Kidney (tissue), 14 donors: ENCODE measurements around the gene SHISA7. TPM values are rescaled to one million over a fixed set of nuclear protein-coding genes. Genes with fewer than 3 reads are reported as not detected.

Experiments
- DNase-seq, 5 donors: peaks; one replicate each; pipeline ENCODE4 v3.0.0-alpha.2; 2013 to 2020
- FAIRE-seq: peaks from 2 replicates; lab custom pipeline; 2012; peaks lifted over from hg19 to GRCh38; lab: Jason Lieb, UNC
- H3K27ac ChIP-seq, 2 donors: one replicate each; pipeline ENCODE4 v1.7.0; 2013; ENCODE audit warnings: low read depth in 2 of 2, low read length in 2 of 2, inconsistent platforms in 1 of 2
- H3K27me3 ChIP-seq: one replicate; pipeline ENCODE4 v1.7.1; 2013; ENCODE audit warnings: low read length, inconsistent platforms; ENCODE audit not compliant: control insufficient read depth, insufficient read depth
- H3K36me3 ChIP-seq, 3 donors: one replicate each; pipeline versions ENCODE4 v1.7.0 to v1.7.1; 2013; ENCODE audit warnings: low read length in 3 of 3, control low read depth in 1 of 3, inconsistent platforms in 1 of 3; ENCODE audit not compliant: insufficient read depth in 3 of 3, control insufficient read depth in 2 of 3
- H3K4me1 ChIP-seq, 3 donors: one replicate each; pipeline versions ENCODE4 v1.7.0 to v1.7.1; 2013; ENCODE audit warnings: low read length in 3 of 3, inconsistent platforms in 1 of 3, low read depth in 1 of 3; ENCODE audit not compliant: control insufficient read depth in 2 of 3, insufficient read depth in 2 of 3
- H3K4me3 ChIP-seq, 3 donors: one replicate each; pipeline versions ENCODE4 v1.7.0 to v1.8.1; 2013; ENCODE audit warnings: low read length in 3 of 3, control low read depth in 1 of 3, inconsistent platforms in 1 of 3
- H3K9ac ChIP-seq, 3 donors: one replicate each; pipeline versions ENCODE4 v1.7.0 to v1.7.1; 2013; ENCODE audit warnings: low read length in 3 of 3, control low read depth in 1 of 3, inconsistent platforms in 1 of 3
- H3K9me3 ChIP-seq, 3 donors: one replicate each; pipeline versions ENCODE4 v1.7.0 to v1.7.1; 2013; ENCODE audit warnings: low read length in 3 of 3, control low read depth in 1 of 3, inconsistent platforms in 1 of 3; ENCODE audit not compliant: control insufficient read depth in 2 of 3, insufficient read depth in 1 of 3
- CTCF ChIP-seq: IDR thresholded peaks from 3 replicates; pipeline ENCODE4 v1.5.1; 2012; ENCODE audit warnings: mild to moderate bottlenecking, moderate library complexity, borderline replicate concordance; ENCODE audit not compliant: insufficient read depth; ENCODE audit errors: extremely low read depth
- intact Hi-C: fragments of 100-400 bp; cut with DNase I; formaldehyde crosslinking; loops from one replicate; pipeline ENCODE4 v1.11.1; 2022
- polyA plus RNA-seq: library from polyadenylated mRNA; stranded (reverse); fragments of 350-450 nt; fragmentation: Illumina TruSeq; extraction: RNeasy Lipid Tissue Mini Kit (QIAGEN cat#74804); gene quantifications from one replicate; pipeline ENCODE4 v1.2.3, GENCODE V29; 2014; ENCODE audit warnings: low read depth, low replicate concordance; ENCODE audit not compliant: insufficient read depth
- total RNA-seq: library from RNA; stranded (reverse); fragmentation: NEBNext Ultra II Directional; extraction: Animal tissue kit (Norgen Biotek cat#: 25700); gene quantifications from one replicate; pipeline ENCODE4 v1.2.1, GENCODE V29; 2021
- donor health status: control.
- donor health status: control.
- donor health status: control.
- donor health status: control.
- donor health status: control.
- donor health status: DM: yes; HTN: yes; CAD: no.
- donor health status: Normal renal cell carcinoma (clear cell type).

Gene SHISA7
- total and polyA plus RNA-seq, 2 donors from 2014 or later, result not detected

GRCh38 chr19:55383279-55384130 is 59.6 kb downstream of the SHISA7 start:
- peak; percentile 29 for TF ChIP-seq CTCF
- Histone ChIP-seq H3K27me3 (no peaks in the 10 kb centered on the region), H3K27ac (peak overlapping the region; percentile 22 to 71), H3K36me3 (peaks cover 0 to 16% (median 3%) of the 10 kb centered on the region in 3 donors), H3K4me3 (peak overlapping the region; percentile 40 to 48 (median 48)), H3K9me3 (no peaks in the 10 kb centered on the region), H3K4me1 (peaks cover 0 to 33% (median 23%) of the 10 kb centered on the region in 3 donors), H3K9ac (peak overlapping the region in 1 of 3 donors; percentile 35)
- FAIRE-seq (no peak), DNase-seq (peak; percentile 79 to 89 (median 80))
- intact Hi-C loops, result no loop called here

- Histone ChIP-seq H3K27me3 (no peaks in the 10 kb centered on the region), H3K9ac (no peak overlapping the region), H3K36me3 (peaks cover 0 to 7% (median 0%) of the 10 kb centered on the region in 3 donors), H3K4me1 (peaks cover 0 to 24% (median 15%) of the 10 kb centered on the region in 3 donors), H3K9me3 (no peaks in the 10 kb centered on the region), H3K4me3 (no peak overlapping the region), H3K27ac (no peak overlapping the region)
- DNase-seq (no peak), FAIRE-seq (no peak)
- TF ChIP-seq CTCF, result no peak
- intact Hi-C loops, result no loop called here
Observed at GRCh38 chr19:55382522-55383054, 60.5 kb downstream of the SHISA7 start.

GRCh38 chr19:55382013-55382412 is 61.1 kb downstream of the SHISA7 start:
- intact Hi-C loops, result no loop called here
- H3K9ac ChIP-seq, result no peak overlapping the region
- FAIRE-seq, result no peak

More at GRCh38 chr19:55382013-55382412, 61.1 kb downstream of the SHISA7 start:
- Histone ChIP-seq H3K27ac (no peak overlapping the region), H3K4me3 (no peak overlapping the region), H3K27me3 (no peaks in the 10 kb centered on the region), H3K4me1 (peaks cover 0 to 19% (median 10%) of the 10 kb centered on the region in 3 donors), H3K9me3 (no peaks in the 10 kb centered on the region), H3K36me3 (peaks cover 0 to 1% (median 0%) of the 10 kb centered on the region in 3 donors)
- no peak for DNase-seq
- TF ChIP-seq CTCF, result no peak
